ENCODE data around the gene TRIM38.

TRIM38 gene

DNA sequence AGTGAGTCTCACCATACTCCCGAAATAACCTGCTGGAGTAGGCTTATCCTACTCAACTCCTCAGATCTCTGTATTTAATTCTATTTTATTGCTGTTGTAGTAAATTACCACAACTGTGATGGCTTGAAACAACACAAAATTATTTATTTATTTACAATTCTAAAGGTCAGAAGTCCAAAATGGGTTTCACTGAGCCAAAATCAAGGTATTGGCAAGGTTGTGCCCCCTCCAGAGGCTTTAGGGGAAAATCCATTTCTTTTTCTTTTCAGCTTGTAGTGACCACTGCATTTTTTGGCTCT is 31.2 kb upstream of the TRIM38 start:
- TF ChIP-seq GABPA (IDR thresholded peaks at IDR 0.05; ENCODE audit: low read depth) (no peak), SPI1 (IDR thresholded peaks at IDR 0.05; ENCODE audit: borderline replicate concordance, low read depth) (no peak), POLR2AphosphoS5 (IDR thresholded peaks at IDR 0.05; ENCODE audit: low read depth) (no peak)
- TF ChIP-seq, protein P1, sequence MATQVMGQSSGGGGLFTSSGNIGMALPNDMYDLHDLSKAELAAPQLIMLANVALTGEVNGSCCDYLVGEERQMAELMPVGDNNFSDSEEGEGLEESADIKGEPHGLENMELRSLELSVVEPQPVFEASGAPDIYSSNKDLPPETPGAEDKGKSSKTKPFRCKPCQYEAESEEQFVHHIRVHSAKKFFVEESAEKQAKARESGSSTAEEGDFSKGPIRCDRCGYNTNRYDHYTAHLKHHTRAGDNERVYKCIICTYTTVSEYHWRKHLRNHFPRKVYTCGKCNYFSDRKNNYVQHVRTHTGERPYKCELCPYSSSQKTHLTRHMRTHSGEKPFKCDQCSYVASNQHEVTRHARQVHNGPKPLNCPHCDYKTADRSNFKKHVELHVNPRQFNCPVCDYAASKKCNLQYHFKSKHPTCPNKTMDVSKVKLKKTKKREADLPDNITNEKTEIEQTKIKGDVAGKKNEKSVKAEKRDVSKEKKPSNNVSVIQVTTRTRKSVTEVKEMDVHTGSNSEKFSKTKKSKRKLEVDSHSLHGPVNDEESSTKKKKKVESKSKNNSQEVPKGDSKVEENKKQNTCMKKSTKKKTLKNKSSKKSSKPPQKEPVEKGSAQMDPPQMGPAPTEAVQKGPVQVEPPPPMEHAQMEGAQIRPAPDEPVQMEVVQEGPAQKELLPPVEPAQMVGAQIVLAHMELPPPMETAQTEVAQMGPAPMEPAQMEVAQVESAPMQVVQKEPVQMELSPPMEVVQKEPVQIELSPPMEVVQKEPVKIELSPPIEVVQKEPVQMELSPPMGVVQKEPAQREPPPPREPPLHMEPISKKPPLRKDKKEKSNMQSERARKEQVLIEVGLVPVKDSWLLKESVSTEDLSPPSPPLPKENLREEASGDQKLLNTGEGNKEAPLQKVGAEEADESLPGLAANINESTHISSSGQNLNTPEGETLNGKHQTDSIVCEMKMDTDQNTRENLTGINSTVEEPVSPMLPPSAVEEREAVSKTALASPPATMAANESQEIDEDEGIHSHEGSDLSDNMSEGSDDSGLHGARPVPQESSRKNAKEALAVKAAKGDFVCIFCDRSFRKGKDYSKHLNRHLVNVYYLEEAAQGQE (IDR thresholded peaks at IDR 0.05; ENCODE audit: insufficient replicate concordance, low read depth), result no peak
- TF ChIP-seq, protein P2, sequence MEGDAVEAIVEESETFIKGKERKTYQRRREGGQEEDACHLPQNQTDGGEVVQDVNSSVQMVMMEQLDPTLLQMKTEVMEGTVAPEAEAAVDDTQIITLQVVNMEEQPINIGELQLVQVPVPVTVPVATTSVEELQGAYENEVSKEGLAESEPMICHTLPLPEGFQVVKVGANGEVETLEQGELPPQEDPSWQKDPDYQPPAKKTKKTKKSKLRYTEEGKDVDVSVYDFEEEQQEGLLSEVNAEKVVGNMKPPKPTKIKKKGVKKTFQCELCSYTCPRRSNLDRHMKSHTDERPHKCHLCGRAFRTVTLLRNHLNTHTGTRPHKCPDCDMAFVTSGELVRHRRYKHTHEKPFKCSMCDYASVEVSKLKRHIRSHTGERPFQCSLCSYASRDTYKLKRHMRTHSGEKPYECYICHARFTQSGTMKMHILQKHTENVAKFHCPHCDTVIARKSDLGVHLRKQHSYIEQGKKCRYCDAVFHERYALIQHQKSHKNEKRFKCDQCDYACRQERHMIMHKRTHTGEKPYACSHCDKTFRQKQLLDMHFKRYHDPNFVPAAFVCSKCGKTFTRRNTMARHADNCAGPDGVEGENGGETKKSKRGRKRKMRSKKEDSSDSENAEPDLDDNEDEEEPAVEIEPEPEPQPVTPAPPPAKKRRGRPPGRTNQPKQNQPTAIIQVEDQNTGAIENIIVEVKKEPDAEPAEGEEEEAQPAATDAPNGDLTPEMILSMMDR (IDR thresholded peaks at IDR 0.05; ENCODE audit: insufficient read depth, low read length), result no peak
- H3K27ac ChIP-seq (replicated peaks), result no peak overlapping the region
- no peak overlapping the region for H3K4me3 ChIP-seq (replicated peaks; ENCODE audit: insufficient read depth, low read length)
- no peak for DNase-seq (ENCODE audit: low read depth in 1 of 2, low spot score in 1 of 2)
- no peaks in the 10 kb centered on the region for H3K27me3 ChIP-seq (ENCODE audit: insufficient read depth, poor library complexity, severe bottlenecking)

DNA sequence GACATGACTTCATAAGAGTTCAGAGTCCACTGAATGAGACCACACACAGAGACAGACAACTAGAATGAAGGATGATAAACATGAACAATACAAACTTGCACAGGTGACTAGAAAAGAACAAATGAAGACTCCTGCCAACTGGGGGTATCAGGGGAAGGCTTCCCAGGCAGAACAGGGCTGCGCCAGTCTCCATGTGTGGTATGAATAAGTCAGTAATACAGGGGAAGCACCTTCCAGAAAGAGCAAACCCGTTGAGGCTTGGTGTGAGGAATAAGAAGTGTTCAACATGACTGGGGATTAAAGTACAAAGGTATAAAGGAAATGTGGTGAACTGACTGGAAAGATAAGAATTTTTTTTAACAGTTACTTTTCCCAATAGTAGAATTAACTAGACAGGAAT is 28.4 kb upstream of the TRIM38 start:
- no peak for DNase-seq (ENCODE audit: low read depth in 1 of 2, low spot score in 1 of 2)
- Histone ChIP-seq H3K27me3 (ENCODE audit: insufficient read depth, poor library complexity, severe bottlenecking) (no peaks in the 10 kb centered on the region), H3K27ac (replicated peaks) (no peak overlapping the region), H3K4me3 (replicated peaks; ENCODE audit: insufficient read depth, low read length) (no peak overlapping the region)
- TF ChIP-seq POLR2AphosphoS5 (IDR thresholded peaks at IDR 0.05; ENCODE audit: low read depth) (no peak), GABPA (IDR thresholded peaks at IDR 0.05; ENCODE audit: low read depth) (no peak), SPI1 (IDR thresholded peaks at IDR 0.05; ENCODE audit: borderline replicate concordance, low read depth) (no peak)
- TF ChIP-seq, protein P2 (IDR thresholded peaks at IDR 0.05; ENCODE audit: insufficient read depth, low read length), result no peak
- TF ChIP-seq, protein P1 (IDR thresholded peaks at IDR 0.05; ENCODE audit: insufficient replicate concordance, low read depth), result no peak

DNA sequence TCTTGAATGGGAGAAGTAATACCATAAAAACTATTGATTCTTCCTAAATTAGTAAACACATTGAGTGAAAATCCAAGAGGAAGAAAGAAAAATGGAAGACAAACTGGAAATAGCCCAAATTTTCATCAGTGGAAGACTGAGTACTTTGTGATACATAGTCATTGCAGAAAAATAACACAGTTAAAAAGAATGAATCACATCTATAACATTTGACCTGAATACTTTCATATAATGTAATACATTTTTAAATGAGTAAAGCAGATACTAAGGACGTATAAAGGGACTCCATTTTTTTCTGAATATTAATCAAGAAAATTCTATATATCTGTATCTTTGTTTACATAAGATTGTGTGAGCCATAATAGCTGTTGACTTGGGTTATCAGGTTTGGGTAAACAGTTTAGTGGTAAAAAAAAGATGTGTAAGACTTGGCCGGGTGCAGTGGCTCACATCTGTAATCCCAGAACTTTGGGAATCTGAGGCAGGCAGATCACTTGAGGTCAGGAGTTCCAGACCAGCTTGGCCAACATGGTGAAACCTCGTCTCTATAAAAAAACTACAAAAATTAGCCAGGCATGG is 27.8 kb upstream of the TRIM38 start:
- Histone ChIP-seq H3K27me3 (ENCODE audit: insufficient read depth, poor library complexity, severe bottlenecking) (no peaks in the 10 kb centered on the region), H3K4me3 (replicated peaks; ENCODE audit: insufficient read depth, low read length) (no peak overlapping the region), H3K27ac (replicated peaks) (no peak overlapping the region)
- TF ChIP-seq, protein P2 (IDR thresholded peaks at IDR 0.05; ENCODE audit: insufficient read depth, low read length), result no peak
- no peak for TF ChIP-seq SPI1 (IDR thresholded peaks at IDR 0.05; ENCODE audit: borderline replicate concordance, low read depth)
- TF ChIP-seq, protein P1 (IDR thresholded peaks at IDR 0.05; ENCODE audit: insufficient replicate concordance, low read depth), result no peak
- no peak for TF ChIP-seq GABPA (IDR thresholded peaks at IDR 0.05; ENCODE audit: low read depth)
- no peak for TF ChIP-seq POLR2AphosphoS5 (IDR thresholded peaks at IDR 0.05; ENCODE audit: low read depth)
- DNase-seq (ENCODE audit: low read depth in 1 of 2, low spot score in 1 of 2), result no peak
